Measurements from ENCODE around the gene CNRIP1.

DNA sequence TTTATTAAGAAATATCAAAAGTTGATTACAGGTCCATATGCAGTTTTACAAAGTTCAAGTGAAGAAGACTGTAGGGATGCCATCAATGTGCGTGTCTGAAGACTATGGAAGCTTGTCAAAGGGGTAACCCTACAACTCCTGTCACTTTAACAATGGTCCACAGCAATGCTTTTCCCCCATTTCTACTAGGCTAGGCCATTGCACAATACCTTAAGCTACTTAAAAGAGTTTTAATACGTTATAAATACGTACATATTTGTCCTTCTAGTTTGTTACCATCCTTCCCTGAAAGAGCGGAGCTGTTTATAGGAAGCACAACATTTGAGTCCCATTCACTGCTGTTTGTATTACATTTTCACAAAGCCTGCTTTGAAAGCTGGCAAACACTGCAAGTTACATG lies 26.7 kb downstream of the CNRIP1 start:
- TF ChIP-seq, protein P1, sequence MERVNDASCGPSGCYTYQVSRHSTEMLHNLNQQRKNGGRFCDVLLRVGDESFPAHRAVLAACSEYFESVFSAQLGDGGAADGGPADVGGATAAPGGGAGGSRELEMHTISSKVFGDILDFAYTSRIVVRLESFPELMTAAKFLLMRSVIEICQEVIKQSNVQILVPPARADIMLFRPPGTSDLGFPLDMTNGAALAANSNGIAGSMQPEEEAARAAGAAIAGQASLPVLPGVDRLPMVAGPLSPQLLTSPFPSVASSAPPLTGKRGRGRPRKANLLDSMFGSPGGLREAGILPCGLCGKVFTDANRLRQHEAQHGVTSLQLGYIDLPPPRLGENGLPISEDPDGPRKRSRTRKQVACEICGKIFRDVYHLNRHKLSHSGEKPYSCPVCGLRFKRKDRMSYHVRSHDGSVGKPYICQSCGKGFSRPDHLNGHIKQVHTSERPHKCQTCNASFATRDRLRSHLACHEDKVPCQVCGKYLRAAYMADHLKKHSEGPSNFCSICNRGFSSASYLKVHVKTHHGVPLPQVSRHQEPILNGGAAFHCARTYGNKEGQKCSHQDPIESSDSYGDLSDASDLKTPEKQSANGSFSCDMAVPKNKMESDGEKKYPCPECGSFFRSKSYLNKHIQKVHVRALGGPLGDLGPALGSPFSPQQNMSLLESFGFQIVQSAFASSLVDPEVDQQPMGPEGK (CRISPR knock-in tag; IDR thresholded peaks at IDR 0.05; ENCODE audit: borderline replicate concordance): no peak
- TF ChIP-seq ESRRG (CRISPR knock-in tag; IDR thresholded peaks at IDR 0.05) (no peak), ZFP3 (CRISPR knock-in tag; IDR thresholded peaks at IDR 0.05) (no peak)
